Omental fat pad (tissue), 4 donors: Measurements from ENCODE around the gene DOC2A. TPM values are rescaled to one million over a fixed set of nuclear protein-coding genes. Genes with fewer than 3 reads are reported as not detected.

ENCODE experiments used
- ATAC-seq: fragments of 150-250 bp; one replicate; pipeline ENCODE4 v1.9.1; 2016; ENCODE audit warnings: mild to moderate bottlenecking, moderate library complexity; ENCODE audit not compliant: low FRiP score
- DNase-seq: peaks from one replicate; pipeline ENCODE4 v3.0.0-alpha.2; 2019; ENCODE audit warnings: low spot score
- CTCF ChIP-seq, 3 donors: fragments of 450-650 bp; IDR thresholded peaks; one replicate each; pipeline ENCODE4 v1.5.1; 2016 to 2017; ENCODE audit warnings: antibody characterized with exemption in 3 of 3, mild to moderate bottlenecking in 3 of 3, moderate library complexity in 2 of 3
- total RNA-seq, 4 donors: library from RNA; depleted of rRNA; stranded (reverse); fragments of >200 nt; gene quantifications; one replicate each; pipeline ENCODE4 v1.1.0, GENCODE V29; 2016

DOC2A gene
- total RNA-seq, 4 donors from 2014 or later = 0.95 to 2.3 (median 1.2) TPM; not detected in 1

GRCh38 chr16:29995911-29996765 lies 14.7 kb downstream of the DOC2A start, which contains the start of gene INO80E:
TSS of gene INO80E (plus strand) at chr16:29996241. CDS start at chr16:29996311, 70 bp downstream.
- ATAC-seq (peak; percentile 98), DNase-seq (peak; percentile 88)
- TF ChIP-seq CTCF (IDR thresholded peaks at IDR 0.05) = no peak

- TF ChIP-seq CTCF (IDR thresholded peaks at IDR 0.05) = no peak
- DNase-seq (peak; percentile 65), ATAC-seq (peak; percentile 77)
These were observed 15.4 kb downstream of the DOC2A start, which contains the start of gene HIRIP3 for GRCh38 chr16:29995324-29995910. TSS of gene HIRIP3 (minus strand) at chr16:29995617. CDS start at chr16:29995605, 12 bp downstream.

GRCh38 chr16:29994600-29995323 lies 16.1 kb downstream of the DOC2A start:
- ATAC-seq = peak; percentile 52

GRCh38 chr16:29993903-29994599 lies 16.8 kb downstream of the DOC2A start:
- ATAC-seq (no peak), DNase-seq (no peak)
- TF ChIP-seq CTCF (IDR thresholded peaks at IDR 0.05) = no peak

More at GRCh38 chr16:29994600-29995323, 16.1 kb downstream of the DOC2A start:
- no peak for TF ChIP-seq CTCF (IDR thresholded peaks at IDR 0.05)
- DNase-seq = no peak

- TF ChIP-seq CTCF (IDR thresholded peaks at IDR 0.05) = no peak
- DNase-seq (no peak), ATAC-seq (no peak)
These were observed 17.5 kb downstream of the DOC2A start for GRCh38 chr16:29993191-29993902.
